Osteocyte (in vitro differentiated cells): Measurements from ENCODE around the gene SH3PXD2A. TPM values are rescaled to one million over a fixed set of nuclear protein-coding genes. Genes with fewer than 3 reads are reported as not detected.

Source experiments
- DNase-seq: peaks from one replicate; pipeline ENCODE4 v3.0.0; 2021; ENCODE audit warnings: mixed read lengths; ENCODE audit not compliant: unreplicated experiment; ENCODE audit errors: extremely low spot score
- H3K27ac Mint-ChIP-seq: one replicate; pipeline ENCODE4 v1.8.0; 2021; ENCODE audit warnings: mild to moderate bottlenecking, mixed read lengths; ENCODE audit not compliant: unreplicated experiment
- H3K27me3 Mint-ChIP-seq: one replicate; pipeline ENCODE4 v1.8.0; 2021; ENCODE audit warnings: mixed read lengths; ENCODE audit not compliant: unreplicated experiment
- H3K36me3 Mint-ChIP-seq: one replicate; pipeline ENCODE4 v1.8.0; 2021; ENCODE audit warnings: mixed read lengths; ENCODE audit not compliant: unreplicated experiment
- H3K4me1 Mint-ChIP-seq: one replicate; pipeline ENCODE4 v1.8.0; 2021; ENCODE audit warnings: mixed read lengths; ENCODE audit not compliant: unreplicated experiment
- H3K4me3 Mint-ChIP-seq: one replicate; pipeline ENCODE4 v1.8.0; 2021; ENCODE audit warnings: mild to moderate bottlenecking, moderate library complexity, mixed read lengths; ENCODE audit not compliant: unreplicated experiment
- H3K9me3 Mint-ChIP-seq: one replicate; pipeline ENCODE4 v1.8.0; 2021; ENCODE audit warnings: mixed read lengths; ENCODE audit not compliant: unreplicated experiment
- CTCF ChIP-seq: fragments of 200-600 bp; sonication (generic); IDR thresholded peaks from 2 replicates; pipeline ENCODE4 v1.5.0; 2021; ENCODE audit warnings: antibody characterized with exemption, mild to moderate bottlenecking, moderate library complexity
- total RNA-seq: library from RNA; stranded (reverse); gene quantifications from 2 replicates; pipeline ENCODE4 v1.2.1, GENCODE V29; 2021

The SH3PXD2A gene
- total RNA-seq, 1 donor from 2014 or later = 43.0 TPM

DNA sequence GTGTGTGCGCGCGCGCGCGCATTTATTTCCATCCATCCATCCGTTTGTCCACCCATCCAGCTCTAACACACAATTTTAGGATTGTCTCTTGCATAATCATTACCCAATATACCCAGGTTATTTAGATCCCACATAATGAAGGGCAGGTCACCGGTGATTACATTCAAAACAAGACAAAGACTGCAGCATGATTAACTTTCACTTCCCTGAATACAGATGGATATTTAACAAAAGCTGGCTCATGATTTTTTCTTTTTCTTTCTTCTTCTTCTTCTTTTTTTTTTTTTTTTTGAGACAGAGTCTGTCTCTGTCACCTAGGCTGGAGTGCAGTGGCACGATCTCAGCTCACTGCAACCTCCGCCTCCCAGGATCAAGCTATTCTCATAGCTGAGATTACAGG is 86.2 kb downstream of the SH3PXD2A start:
- Mint-ChIP-seq H3K4me3 (no peak overlapping the region), H3K27me3 (peaks cover 3% of the 10 kb centered on the region), H3K36me3 (no peaks in the 10 kb centered on the region), H3K27ac (no peak overlapping the region), H3K9me3 (peaks cover 2% of the 10 kb centered on the region), H3K4me1 (peaks cover 18% of the 10 kb centered on the region)
- TF ChIP-seq CTCF = no peak
- no peak for DNase-seq

- Mint-ChIP-seq H3K36me3 (no peaks in the 10 kb centered on the region), H3K4me1 (peaks cover 22% of the 10 kb centered on the region), H3K4me3 (no peak overlapping the region)
Measured at GRCh38 chr10:103768345-103768744, 87.0 kb downstream of the SH3PXD2A start.

DNA sequence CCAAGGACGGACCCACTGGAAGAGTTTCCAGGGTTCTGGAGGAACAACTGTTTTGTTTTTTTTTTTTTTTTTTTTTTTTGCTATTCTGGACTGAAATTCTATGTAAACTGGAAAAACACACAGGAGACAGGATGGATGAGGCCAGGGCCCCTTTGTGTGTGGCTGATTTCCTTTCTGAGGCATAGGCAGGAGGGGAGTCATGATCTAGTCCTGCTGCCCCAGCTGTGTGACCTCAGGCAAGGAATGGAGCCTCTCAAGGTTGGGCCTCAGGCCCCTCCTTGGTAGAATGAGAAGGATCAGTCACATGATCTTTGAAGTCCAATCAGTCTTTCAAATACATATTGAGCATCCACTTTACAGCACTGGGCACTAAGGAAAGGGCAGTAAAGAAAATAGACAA is 87.6 kb downstream of the SH3PXD2A start:
- H3K4me3 Mint-ChIP-seq = no peak overlapping the region
- H3K27me3 Mint-ChIP-seq = peaks cover 3% of the 10 kb centered on the region
- no peak for TF ChIP-seq CTCF
- no peaks in the 10 kb centered on the region for H3K9me3 Mint-ChIP-seq
- no peaks in the 10 kb centered on the region for H3K36me3 Mint-ChIP-seq
- no peak for DNase-seq
- peaks cover 24% of the 10 kb centered on the region for H3K4me1 Mint-ChIP-seq
- no peak overlapping the region for H3K27ac Mint-ChIP-seq

More at GRCh38 chr10:103768345-103768744, 87.0 kb downstream of the SH3PXD2A start:
- DNase-seq = no peak
- Mint-ChIP-seq H3K9me3 (no peaks in the 10 kb centered on the region), H3K27me3 (peaks cover 3% of the 10 kb centered on the region), H3K27ac (no peak overlapping the region)
- TF ChIP-seq CTCF = no peak

DNA sequence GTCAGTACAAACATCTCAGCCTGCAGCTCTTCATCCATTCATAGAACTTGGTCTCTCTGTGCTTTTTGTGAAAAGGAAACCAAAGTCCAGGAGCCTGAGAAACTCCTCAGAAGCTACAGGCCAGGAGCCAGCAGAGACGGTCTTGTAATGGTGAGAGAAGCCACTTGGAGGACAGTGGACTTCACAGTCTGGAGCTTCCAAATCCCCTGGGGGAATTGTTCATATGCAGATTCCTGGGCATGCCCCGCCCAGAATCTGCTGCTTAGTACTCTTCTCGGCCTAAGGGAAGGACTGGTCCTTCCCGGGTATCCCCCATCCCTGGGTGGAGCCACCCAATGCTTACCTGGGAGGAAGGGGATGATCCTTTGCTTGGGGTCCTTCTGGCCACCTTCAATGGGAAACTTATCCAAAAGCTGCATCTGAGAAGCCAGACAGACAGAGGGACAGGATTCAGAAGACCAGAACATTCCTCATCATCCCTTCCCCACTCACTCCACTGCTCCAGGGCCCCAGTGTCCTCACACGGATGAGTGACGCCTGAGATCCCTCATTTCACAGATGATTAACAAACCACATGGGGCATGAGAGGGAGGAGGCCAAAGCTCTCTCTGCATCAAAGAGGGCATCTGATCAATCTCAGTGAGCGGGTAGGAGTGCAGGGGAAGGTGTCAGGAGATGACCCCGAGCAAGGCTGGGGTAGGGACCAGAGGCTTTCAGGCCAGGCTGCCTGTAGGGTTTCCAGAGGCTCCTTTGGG is 88.4 kb downstream of the SH3PXD2A start:
- Mint-ChIP-seq H3K36me3 (no peaks in the 10 kb centered on the region), H3K9me3 (no peaks in the 10 kb centered on the region), H3K27ac (no peak overlapping the region), H3K4me3 (no peak overlapping the region), H3K27me3 (peaks cover 3% of the 10 kb centered on the region), H3K4me1 (peaks cover 16% of the 10 kb centered on the region)
- TF ChIP-seq CTCF = no peak
- DNase-seq = no peak

DNA sequence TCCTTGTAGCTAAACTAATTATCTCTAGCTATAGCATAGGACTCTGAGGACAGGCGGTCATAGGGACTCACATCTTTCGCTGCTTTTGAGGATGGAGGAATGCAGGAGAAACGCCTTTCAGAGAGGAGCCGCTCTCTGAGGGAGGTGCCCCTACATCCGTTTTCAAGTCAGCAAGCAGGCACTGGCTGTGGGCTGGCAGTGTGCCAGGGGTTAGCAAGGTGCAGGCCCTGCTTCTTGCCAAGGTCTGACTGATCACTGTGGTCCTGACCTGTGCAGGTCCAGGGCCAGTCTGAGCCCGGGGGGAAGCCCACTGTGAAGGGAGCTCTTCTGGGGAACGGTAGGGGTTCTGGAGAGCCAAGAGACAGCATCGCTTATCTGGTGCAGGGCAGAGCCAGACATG is 89.4 kb downstream of the SH3PXD2A start:
- Mint-ChIP-seq H3K4me3 (no peak overlapping the region), H3K27ac (no peak overlapping the region), H3K27me3 (peaks cover 2% of the 10 kb centered on the region), H3K9me3 (no peaks in the 10 kb centered on the region), H3K4me1 (peaks cover 12% of the 10 kb centered on the region), H3K36me3 (no peaks in the 10 kb centered on the region)
- TF ChIP-seq CTCF = no peak
- DNase-seq = no peak
